ENCODE data around the gene TPO. TPM values are rescaled to one million over a fixed set of nuclear protein-coding genes. Genes with fewer than 3 reads are reported as not detected.

TPO gene
- total RNA-seq, 1 experiment from 2014 or later = not detected

DNA sequence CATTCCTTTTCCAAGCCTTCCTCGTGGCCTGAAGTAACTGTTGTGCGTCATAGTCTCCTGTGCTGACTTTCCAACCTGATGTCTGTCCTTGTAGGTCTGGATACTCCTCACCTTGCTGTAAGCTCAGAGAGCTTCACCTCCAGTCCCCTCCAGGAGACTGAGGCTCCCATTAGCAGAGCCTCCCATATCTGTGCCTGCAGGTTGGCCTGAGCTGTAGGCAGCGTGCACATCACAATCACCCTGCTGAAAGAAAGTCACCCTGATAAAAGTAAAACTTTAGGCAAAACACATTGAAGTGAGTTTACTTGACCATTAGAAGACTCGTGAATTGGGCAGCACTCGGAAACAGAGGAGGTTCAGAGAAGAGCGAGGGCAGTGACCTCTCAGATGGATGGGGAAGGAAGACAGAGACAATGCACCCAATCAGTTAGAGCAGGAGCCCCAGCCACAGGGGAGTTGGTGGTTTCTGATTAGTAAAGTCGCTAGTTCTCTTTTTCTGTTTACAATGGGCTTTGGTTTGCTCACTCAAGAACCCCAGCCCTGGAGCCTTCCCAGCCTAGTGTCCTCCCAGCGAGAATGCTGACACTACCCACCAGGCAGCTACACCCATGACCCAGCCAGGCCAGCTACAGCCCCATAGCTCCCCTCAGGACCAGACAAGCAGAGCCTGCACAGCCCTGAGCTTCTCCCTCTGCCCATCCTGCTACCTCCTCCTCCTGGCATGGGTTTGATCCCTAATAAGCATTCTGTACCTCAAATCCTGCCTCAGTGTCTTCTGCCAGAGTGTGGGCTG lies 12.1 kb upstream of the TPO start:
- no peaks in the 10 kb centered on the region for H3F3A ChIP-seq (ENCODE audit: insufficient read depth, low read depth)
- no peak overlapping the region for H3K4me2 ChIP-seq
- H3K27ac ChIP-seq = no peak overlapping the region
- no peaks in the 10 kb centered on the region for H3K36me3 ChIP-seq (ENCODE audit: low read depth)
- TF ChIP-seq, protein P1, sequence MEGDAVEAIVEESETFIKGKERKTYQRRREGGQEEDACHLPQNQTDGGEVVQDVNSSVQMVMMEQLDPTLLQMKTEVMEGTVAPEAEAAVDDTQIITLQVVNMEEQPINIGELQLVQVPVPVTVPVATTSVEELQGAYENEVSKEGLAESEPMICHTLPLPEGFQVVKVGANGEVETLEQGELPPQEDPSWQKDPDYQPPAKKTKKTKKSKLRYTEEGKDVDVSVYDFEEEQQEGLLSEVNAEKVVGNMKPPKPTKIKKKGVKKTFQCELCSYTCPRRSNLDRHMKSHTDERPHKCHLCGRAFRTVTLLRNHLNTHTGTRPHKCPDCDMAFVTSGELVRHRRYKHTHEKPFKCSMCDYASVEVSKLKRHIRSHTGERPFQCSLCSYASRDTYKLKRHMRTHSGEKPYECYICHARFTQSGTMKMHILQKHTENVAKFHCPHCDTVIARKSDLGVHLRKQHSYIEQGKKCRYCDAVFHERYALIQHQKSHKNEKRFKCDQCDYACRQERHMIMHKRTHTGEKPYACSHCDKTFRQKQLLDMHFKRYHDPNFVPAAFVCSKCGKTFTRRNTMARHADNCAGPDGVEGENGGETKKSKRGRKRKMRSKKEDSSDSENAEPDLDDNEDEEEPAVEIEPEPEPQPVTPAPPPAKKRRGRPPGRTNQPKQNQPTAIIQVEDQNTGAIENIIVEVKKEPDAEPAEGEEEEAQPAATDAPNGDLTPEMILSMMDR (conservative IDR thresholded peaks at IDR 0.05) = no peak
- TF ChIP-seq EZH2 (IDR thresholded peaks at IDR 0.05; ENCODE audit: low read depth) = no peak
- ChIA-PET POLR2A (ENCODE audit: unreplicated experiment) (no interaction called here), CTCF (no interaction called here)
- H3K4me3 ChIP-seq = no peak overlapping the region
- H3K27me3 ChIP-seq (ENCODE audit: insufficient read depth, low read depth) = peaks cover 89% of the 10 kb centered on the region
- H3K4me1 ChIP-seq (replicated peaks; ENCODE audit: insufficient read depth) = no peaks in the 10 kb centered on the region
- DNase-seq = no peak
- H3K79me2 ChIP-seq (ENCODE audit: low read depth) = no peaks in the 10 kb centered on the region
- no TSS peak for BruUV-seq (replicated peaks)
- no peaks in the 10 kb centered on the region for H3K9me3 ChIP-seq (ENCODE audit: insufficient read depth, low read depth)
- H4K20me1 ChIP-seq (ENCODE audit: insufficient read depth) = no peaks in the 10 kb centered on the region
- intact Hi-C loops (cut with micrococcal nuclease; ENCODE audit: unreplicated experiment) = no loop called here
- no peak overlapping the region for H2AFZ ChIP-seq
- H3K9me2 ChIP-seq (ENCODE audit: insufficient read depth) = no peaks in the 10 kb centered on the region

DNA sequence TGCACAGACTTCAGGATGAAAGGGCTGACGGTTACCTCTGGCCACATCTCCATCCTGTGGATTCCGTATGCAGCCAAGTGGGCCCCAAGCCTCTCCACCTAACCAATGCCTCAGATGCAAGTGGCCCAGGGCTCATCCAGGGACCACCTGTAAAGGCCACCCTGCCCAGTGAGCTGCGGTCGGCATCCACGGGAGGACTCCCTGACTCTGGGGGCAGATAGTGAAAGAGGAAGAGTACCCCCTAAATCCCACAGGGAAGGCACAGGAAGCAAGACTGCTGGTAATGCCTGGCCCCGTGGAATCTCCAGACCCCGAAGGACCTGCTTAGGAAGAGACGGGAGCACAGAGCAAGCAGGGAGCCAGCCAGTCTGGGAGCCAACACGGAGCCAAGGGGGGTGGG lies 11.2 kb upstream of the TPO start:
- Histone ChIP-seq H3K9me2 (ENCODE audit: insufficient read depth) (no peaks in the 10 kb centered on the region), H4K20me1 (ENCODE audit: insufficient read depth) (no peaks in the 10 kb centered on the region), H3K9me3 (ENCODE audit: insufficient read depth, low read depth) (no peaks in the 10 kb centered on the region), H2AFZ (no peak overlapping the region), H3K79me2 (ENCODE audit: low read depth) (no peaks in the 10 kb centered on the region), H3K27me3 (ENCODE audit: insufficient read depth, low read depth) (peaks cover 88% of the 10 kb centered on the region), H3K4me1 (replicated peaks; ENCODE audit: insufficient read depth) (no peaks in the 10 kb centered on the region), H3K27ac (no peak overlapping the region), H3K4me2 (no peak overlapping the region), H3K4me3 (no peak overlapping the region), H3K36me3 (ENCODE audit: low read depth) (no peaks in the 10 kb centered on the region), H3F3A (ENCODE audit: insufficient read depth, low read depth) (no peaks in the 10 kb centered on the region)
- intact Hi-C loops (cut with micrococcal nuclease; ENCODE audit: unreplicated experiment) = no loop called here
- ChIA-PET POLR2A (ENCODE audit: unreplicated experiment) (no interaction called here), CTCF (no interaction called here)
- TF ChIP-seq, protein P1 (conservative IDR thresholded peaks at IDR 0.05) = no peak
- TF ChIP-seq EZH2 (IDR thresholded peaks at IDR 0.05; ENCODE audit: low read depth) = no peak
- no TSS peak for BruUV-seq (replicated peaks)
- no peak for DNase-seq

DNA sequence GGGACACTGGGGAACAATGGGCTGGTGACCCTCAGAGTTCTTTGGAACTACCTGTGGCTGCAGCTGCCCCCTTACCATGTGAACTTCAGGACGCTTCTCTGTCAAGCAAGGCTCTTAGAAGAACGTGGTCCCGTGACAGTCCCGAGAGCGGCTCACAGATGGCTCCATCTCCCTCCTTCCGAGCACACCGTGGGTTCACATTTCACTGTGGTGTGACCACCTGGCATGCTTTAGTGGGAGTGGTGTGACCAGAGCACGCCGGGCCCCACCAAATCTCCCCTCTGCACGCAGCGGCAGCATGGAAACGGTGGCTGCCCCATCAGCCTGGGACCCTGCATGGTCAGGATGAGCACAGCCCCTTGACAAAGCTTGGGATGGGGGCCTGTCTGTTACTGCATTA lies 9.7 kb upstream of the TPO start:
- H3K79me2 ChIP-seq (ENCODE audit: low read depth) = no peaks in the 10 kb centered on the region
- POLR2A ChIA-PET (ENCODE audit: unreplicated experiment) = no interaction called here
- H3K27ac ChIP-seq = no peak overlapping the region
- H4K20me1 ChIP-seq (ENCODE audit: insufficient read depth) = no peaks in the 10 kb centered on the region
- DNase-seq = no peak
- no peaks in the 10 kb centered on the region for H3K9me2 ChIP-seq (ENCODE audit: insufficient read depth)
- no peak overlapping the region for H2AFZ ChIP-seq
- no peak for TF ChIP-seq EZH2 (IDR thresholded peaks at IDR 0.05; ENCODE audit: low read depth)
- TF ChIP-seq, protein P1 (conservative IDR thresholded peaks at IDR 0.05) = no peak
- no peaks in the 10 kb centered on the region for H3K36me3 ChIP-seq (ENCODE audit: low read depth)
- no TSS peak for BruUV-seq (replicated peaks)
- no peaks in the 10 kb centered on the region for H3K4me1 ChIP-seq (replicated peaks; ENCODE audit: insufficient read depth)
- CTCF ChIA-PET = no interaction called here
- intact Hi-C loops (cut with micrococcal nuclease; ENCODE audit: unreplicated experiment) = no loop called here
- no peaks in the 10 kb centered on the region for H3K9me3 ChIP-seq (ENCODE audit: insufficient read depth, low read depth)
- no peaks in the 10 kb centered on the region for H3F3A ChIP-seq (ENCODE audit: insufficient read depth, low read depth)
- peaks cover 87% of the 10 kb centered on the region for H3K27me3 ChIP-seq (ENCODE audit: insufficient read depth, low read depth)
- H3K4me3 ChIP-seq = no peak overlapping the region
- H3K4me2 ChIP-seq = no peak overlapping the region
